Liver (tissue), 9 donors: ENCODE measurements around the gene DPPA4. TPM values are rescaled to one million over a fixed set of nuclear protein-coding genes. Genes with fewer than 3 reads are reported as not detected.

Source experiments
- DNase-seq: peaks from one replicate; pipeline ENCODE4 v3.0.0-alpha.2; 2017; ENCODE audit warnings: low spot score
- H3K27ac ChIP-seq, 2 donors: one replicate each; pipeline ENCODE4 v1.7.0; 2013; ENCODE audit warnings: inconsistent platforms in 2 of 2, low read length in 2 of 2, control low read depth in 1 of 2, low read depth in 1 of 2, mild to moderate bottlenecking in 1 of 2
- H3K27me3 ChIP-seq, 4 donors: one replicate each; pipeline versions ENCODE4 v1.6.1 to v1.7.0; 2013; ENCODE audit warnings: low read length in 3 of 4, inconsistent platforms in 1 of 4, mild to moderate bottlenecking in 1 of 4, moderate library complexity in 1 of 4; ENCODE audit not compliant: control insufficient read depth in 4 of 4, insufficient read depth in 4 of 4
- H3K36me3 ChIP-seq, 4 donors: one replicate each; pipeline versions ENCODE4 v1.6.1 to v1.7.0; 2013; ENCODE audit warnings: low read length in 3 of 4, mild to moderate bottlenecking in 3 of 4, low read depth in 1 of 4, moderate library complexity in 1 of 4; ENCODE audit not compliant: control insufficient read depth in 4 of 4, insufficient read depth in 3 of 4
- H3K4me1 ChIP-seq, 4 donors: one replicate each; pipeline versions ENCODE4 v1.6.1 to v1.7.0; 2013; ENCODE audit warnings: low read length in 3 of 4, mild to moderate bottlenecking in 3 of 4, moderate library complexity in 1 of 4; ENCODE audit not compliant: control insufficient read depth in 4 of 4, insufficient read depth in 4 of 4
- H3K4me3 ChIP-seq, 3 donors: one replicate each; pipeline versions ENCODE4 v1.6.1 to v1.7.0; 2013; ENCODE audit warnings: low read length in 3 of 3, control low read depth in 1 of 3, low read depth in 1 of 3, mild to moderate bottlenecking in 1 of 3
- H3K9ac ChIP-seq, 2 donors: one replicate each; pipeline ENCODE4 v1.7.0; 2013; ENCODE audit warnings: low read length in 2 of 2, mild to moderate bottlenecking in 2 of 2, moderate library complexity in 2 of 2, control low read depth in 1 of 2, low read depth in 1 of 2
- H3K9me3 ChIP-seq, 4 donors: one replicate each; pipeline versions ENCODE4 v1.6.1 to v1.7.0; 2013; ENCODE audit warnings: low read length in 3 of 4; ENCODE audit not compliant: control insufficient read depth in 4 of 4
- EGR1 ChIP-seq, 2 donors: IDR thresholded peaks; 2 replicates each; pipeline ENCODE4 v1.6.1; 2016 to 2018; ENCODE audit warnings: antibody characterized with exemption in 2 of 2, low read depth in 2 of 2
- FOXA1 ChIP-seq: IDR thresholded peaks from 2 replicates; pipeline ENCODE4 v1.6.1; 2016; ENCODE audit warnings: antibody characterized with exemption
- FOXA2 ChIP-seq: IDR thresholded peaks from 2 replicates; pipeline ENCODE4 v1.6.1; 2016; ENCODE audit warnings: antibody characterized with exemption
- GABPA ChIP-seq, 2 donors: IDR thresholded peaks in 1 of 2; conservative IDR thresholded peaks in 1 of 2; 2 replicates each; pipeline ENCODE4 v1.6.1; 2016; ENCODE audit warnings: antibody characterized with exemption in 2 of 2, mild to moderate bottlenecking in 1 of 2, moderate library complexity in 1 of 2
- HNF4A ChIP-seq, 2 donors: conservative IDR thresholded peaks; 2 replicates each; pipeline ENCODE4 v1.6.1; 2016; ENCODE audit warnings: antibody characterized with exemption in 2 of 2, mild to moderate bottlenecking in 2 of 2
- HNF4G ChIP-seq: IDR thresholded peaks from 2 replicates; pipeline ENCODE4 v1.6.1; 2016; ENCODE audit warnings: antibody characterized with exemption
- JUND ChIP-seq, 2 donors: IDR thresholded peaks; 2 replicates each; pipeline ENCODE4 v1.6.1; 2016; ENCODE audit warnings: antibody characterized with exemption in 2 of 2
- RAD21 ChIP-seq, 2 donors: IDR thresholded peaks; 2 replicates each; pipeline ENCODE4 v1.6.1; 2016; ENCODE audit warnings: antibody characterized with exemption in 2 of 2, mild to moderate bottlenecking in 2 of 2
- RXRA ChIP-seq, 2 donors: IDR thresholded peaks; 2 replicates each; pipeline ENCODE4 v1.6.1; 2017 to 2018; ENCODE audit warnings: antibody characterized with exemption in 2 of 2, mild to moderate bottlenecking in 1 of 2
- SP1 ChIP-seq: IDR thresholded peaks from 2 replicates; pipeline ENCODE4 v1.6.1; 2018; ENCODE audit warnings: antibody characterized with exemption, mild to moderate bottlenecking
- WGBS: extraction: QIAGEN DNeasy Blood & Tissue Kit; methylation state at CpG from one replicate; pipeline ENCODE4 v1.1.7; 2013; 5-methylcytosine and 5-hydroxymethylcytosine counted together
- polyA plus RNA-seq, 2 donors: library from polyadenylated mRNA; stranded (reverse) in 1 of 2; unstranded in 1 of 2; fragments of 200-250 nt in 1 of 2; fragments of >200 nt in 1 of 2; fragmentation: Nextera tagmentation in 1 of 2; extraction: Ambion mirVana in 1 of 2; gene quantifications; one replicate each; pipeline versions ENCODE4 v1.2.1 to v1.2.3, GENCODE V29; 2013 to 2015
- total RNA-seq, 2 donors: library from RNA; depleted of rRNA; stranded (reverse); fragments of >200 nt; gene quantifications; one replicate each; pipeline ENCODE4 v1.2.3, GENCODE V29; 2014
- TF ChIP-seq, protein P1 (sequence below): fragments of 150-350 bp; IDR thresholded peaks from 2 replicates; pipeline ENCODE4 v1.5.1; 2017; ENCODE audit warnings: improper control_type of control experiment, low read depth, low read length; ENCODE audit not compliant: missing input control
- TF ChIP-seq, protein P2 (sequence below): IDR thresholded peaks from 2 replicates; pipeline ENCODE4 v1.6.1; 2016; ENCODE audit warnings: antibody characterized with exemption
- TF ChIP-seq, protein P3 (sequence below): IDR thresholded peaks from 2 replicates; pipeline ENCODE4 v1.6.1; 2016; ENCODE audit warnings: antibody characterized with exemption
- TF ChIP-seq, protein P4 (sequence below): IDR thresholded peaks from 2 replicates; pipeline ENCODE4 v1.6.1; 2016; ENCODE audit warnings: antibody characterized with exemption
- TF ChIP-seq, protein P5 (sequence below): IDR thresholded peaks from 2 replicates; pipeline ENCODE4 v1.6.1; 2016; ENCODE audit warnings: antibody characterized with exemption, mild to moderate bottlenecking
- donor health status: healthy.
- donor health status: healthy.
- donor health status: healthy.
- donor health status: healthy.
- donor health status: healthy.

DPPA4 gene
- total and polyA plus RNA-seq, 4 donors, result 0.12 to 3.1 (median 0.28) TPM

DNA sequence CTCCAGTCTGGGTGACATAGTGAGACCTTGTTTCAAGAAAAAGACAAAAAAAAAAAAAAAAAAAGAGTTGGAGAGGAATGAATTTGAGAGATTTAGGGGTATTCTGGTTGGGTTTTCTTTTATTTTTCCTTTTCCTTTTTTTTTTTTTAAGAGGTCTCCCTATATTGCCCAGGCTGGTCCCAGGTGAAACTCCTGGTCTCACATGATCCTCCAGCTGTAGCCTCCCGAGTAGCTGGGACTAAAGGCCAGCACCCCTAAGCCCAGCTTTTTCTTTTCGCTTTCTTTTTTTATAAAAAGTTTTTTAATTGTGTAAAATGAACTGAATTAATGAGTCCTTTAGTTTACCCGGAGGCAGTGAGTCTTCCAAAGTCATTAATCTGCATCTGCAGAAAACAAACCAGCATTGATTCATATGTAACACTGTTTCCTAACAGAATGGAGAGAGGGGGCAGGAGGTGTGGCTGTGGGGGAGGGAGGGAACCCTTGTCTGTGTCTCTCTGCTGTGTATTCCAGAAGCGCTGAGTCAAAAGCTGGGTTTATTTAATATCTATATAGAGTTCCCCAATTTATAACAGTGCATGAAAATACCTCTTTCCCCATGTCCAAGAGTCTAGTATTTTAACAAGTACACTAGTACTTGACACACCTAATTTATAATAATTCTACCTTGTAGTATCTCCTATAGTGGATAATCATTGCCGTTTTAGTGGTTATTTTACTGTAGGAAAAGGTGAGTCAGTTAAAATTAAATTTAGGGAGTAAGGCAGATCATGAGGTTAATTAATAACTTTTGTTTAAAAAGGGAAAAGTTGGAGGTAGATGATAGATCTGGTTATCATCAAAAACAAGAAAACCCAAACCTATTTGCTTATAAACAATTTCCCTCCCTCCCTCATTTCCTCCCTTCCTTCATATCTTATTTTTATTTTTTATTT lies 2.6 kb upstream of the DPPA4 start:
- Histone ChIP-seq H3K36me3 (peaks cover 0 to 5% (median under 1%) of the 10 kb centered on the region in 4 donors), H3K27me3 (no peaks in the 10 kb centered on the region), H3K27ac (peak overlapping the region; percentile 65 to 67), H3K9ac (peak overlapping the region in 1 of 2 donors; percentile 77), H3K4me1 (peaks cover 0 to 21% (median 11%) of the 10 kb centered on the region in 4 donors), H3K4me3 (peak overlapping the region in 2 of 3 donors; percentile 30 to 32), H3K9me3 (no peaks in the 10 kb centered on the region)
- no peak for DNase-seq
- TF ChIP-seq SP1 (no peak), JUND (IDR thresholded peaks at IDR 0.05) (peak; percentile 89 to 90), FOXA1 (no peak), HNF4A (conservative IDR thresholded peaks at IDR 0.05) (peak in 1 of 2 donors; percentile 6)
- TF ChIP-seq, protein P1, sequence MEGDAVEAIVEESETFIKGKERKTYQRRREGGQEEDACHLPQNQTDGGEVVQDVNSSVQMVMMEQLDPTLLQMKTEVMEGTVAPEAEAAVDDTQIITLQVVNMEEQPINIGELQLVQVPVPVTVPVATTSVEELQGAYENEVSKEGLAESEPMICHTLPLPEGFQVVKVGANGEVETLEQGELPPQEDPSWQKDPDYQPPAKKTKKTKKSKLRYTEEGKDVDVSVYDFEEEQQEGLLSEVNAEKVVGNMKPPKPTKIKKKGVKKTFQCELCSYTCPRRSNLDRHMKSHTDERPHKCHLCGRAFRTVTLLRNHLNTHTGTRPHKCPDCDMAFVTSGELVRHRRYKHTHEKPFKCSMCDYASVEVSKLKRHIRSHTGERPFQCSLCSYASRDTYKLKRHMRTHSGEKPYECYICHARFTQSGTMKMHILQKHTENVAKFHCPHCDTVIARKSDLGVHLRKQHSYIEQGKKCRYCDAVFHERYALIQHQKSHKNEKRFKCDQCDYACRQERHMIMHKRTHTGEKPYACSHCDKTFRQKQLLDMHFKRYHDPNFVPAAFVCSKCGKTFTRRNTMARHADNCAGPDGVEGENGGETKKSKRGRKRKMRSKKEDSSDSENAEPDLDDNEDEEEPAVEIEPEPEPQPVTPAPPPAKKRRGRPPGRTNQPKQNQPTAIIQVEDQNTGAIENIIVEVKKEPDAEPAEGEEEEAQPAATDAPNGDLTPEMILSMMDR, result no peak
- WGBS, result 34% methylated on average over 5 of the region's 5 CpGs

DNA sequence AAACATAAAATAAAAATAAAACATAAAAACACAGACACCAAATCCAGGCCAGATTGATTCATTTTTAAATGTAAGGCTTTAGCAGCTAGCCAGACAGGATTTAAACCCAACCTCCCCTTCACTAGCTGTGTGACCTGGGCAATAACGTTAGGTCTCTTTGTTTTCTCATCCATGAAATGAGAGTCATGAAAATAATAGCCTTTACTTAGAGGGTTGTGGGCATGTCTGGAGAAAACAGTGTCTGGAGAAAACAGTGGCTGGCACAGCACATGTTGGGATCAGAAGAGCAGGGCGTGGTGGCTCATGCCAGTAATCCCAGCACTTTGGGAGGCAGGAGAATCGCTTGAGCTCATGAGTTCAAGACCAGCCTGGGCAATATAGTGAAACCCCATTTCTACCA lies 1.9 kb upstream of the DPPA4 start:
- H3K9ac ChIP-seq, result no peak overlapping the region
- H3K36me3 ChIP-seq, result peaks cover 0 to 5% (median 0%) of the 10 kb centered on the region in 4 donors
- H3K4me3 ChIP-seq, result peak overlapping the region; percentile 0 to 30 (median 8)
- no peaks in the 10 kb centered on the region for H3K9me3 ChIP-seq
- peak overlapping the region; percentile 65 to 67 for H3K27ac ChIP-seq
- no peak for TF ChIP-seq SP1
- TF ChIP-seq, protein P2, sequence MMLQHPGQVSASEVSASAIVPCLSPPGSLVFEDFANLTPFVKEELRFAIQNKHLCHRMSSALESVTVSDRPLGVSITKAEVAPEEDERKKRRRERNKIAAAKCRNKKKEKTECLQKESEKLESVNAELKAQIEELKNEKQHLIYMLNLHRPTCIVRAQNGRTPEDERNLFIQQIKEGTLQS, result no peak
- TF ChIP-seq, protein P3, sequence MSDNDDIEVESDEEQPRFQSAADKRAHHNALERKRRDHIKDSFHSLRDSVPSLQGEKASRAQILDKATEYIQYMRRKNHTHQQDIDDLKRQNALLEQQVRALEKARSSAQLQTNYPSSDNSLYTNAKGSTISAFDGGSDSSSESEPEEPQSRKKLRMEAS, result no peak
- no peak for DNase-seq
- peaks cover 0 to 21% (median 11%) of the 10 kb centered on the region in 4 donors for H3K4me1 ChIP-seq
- H3K27me3 ChIP-seq, result no peaks in the 10 kb centered on the region
- WGBS, result 39% methylated on average over 3 of the region's 3 CpGs

DNA sequence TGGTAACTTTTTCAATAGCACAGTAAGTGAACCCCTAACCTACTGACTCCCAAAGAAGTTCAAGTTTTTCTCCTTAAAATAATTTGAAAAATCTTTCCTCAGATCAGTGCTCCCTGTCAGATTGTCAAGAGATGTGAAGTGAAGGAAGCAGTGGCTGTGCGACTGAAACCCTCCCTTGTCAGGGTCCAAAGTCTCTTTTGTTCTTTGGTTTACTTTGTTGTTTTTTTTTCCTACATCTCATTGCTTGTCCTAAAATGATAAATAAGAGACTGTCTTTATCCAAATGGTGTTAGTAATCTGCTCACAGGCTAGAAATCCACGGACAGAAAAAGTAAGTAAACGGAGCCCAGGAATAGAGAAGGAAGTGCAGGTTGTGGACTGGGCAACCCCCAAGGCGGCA lies 976 bp upstream of the DPPA4 start:
- Histone ChIP-seq H3K27ac (peak overlapping the region; percentile 55 to 67), H3K36me3 (no peaks in the 10 kb centered on the region), H3K9me3 (no peaks in the 10 kb centered on the region), H3K4me1 (peaks cover 0 to 21% (median 11%) of the 10 kb centered on the region in 4 donors), H3K27me3 (no peaks in the 10 kb centered on the region), H3K4me3 (peak overlapping the region; percentile 26 to 48 (median 30)), H3K9ac (peak overlapping the region; percentile 15 to 71)
- no peak for DNase-seq
- WGBS, result 18% methylated on average over 4 of the region's 4 CpGs
- TF ChIP-seq RAD21 (IDR thresholded peaks at IDR 0.05), result no peak
- no peak for TF ChIP-seq GABPA (IDR thresholded peaks at IDR 0.05 in 1 of 2, conservative IDR thresholded peaks at IDR 0.05 in 1 of 2)
- TF ChIP-seq, protein P1, result no peak
- no peak for TF ChIP-seq EGR1 (IDR thresholded peaks at IDR 0.05; ENCODE audit: low read depth in 2 of 2)
- no peak for TF ChIP-seq FOXA2
- peak; percentile 19 to 47 for TF ChIP-seq RXRA (IDR thresholded peaks at IDR 0.05)
- TF ChIP-seq, protein P4, sequence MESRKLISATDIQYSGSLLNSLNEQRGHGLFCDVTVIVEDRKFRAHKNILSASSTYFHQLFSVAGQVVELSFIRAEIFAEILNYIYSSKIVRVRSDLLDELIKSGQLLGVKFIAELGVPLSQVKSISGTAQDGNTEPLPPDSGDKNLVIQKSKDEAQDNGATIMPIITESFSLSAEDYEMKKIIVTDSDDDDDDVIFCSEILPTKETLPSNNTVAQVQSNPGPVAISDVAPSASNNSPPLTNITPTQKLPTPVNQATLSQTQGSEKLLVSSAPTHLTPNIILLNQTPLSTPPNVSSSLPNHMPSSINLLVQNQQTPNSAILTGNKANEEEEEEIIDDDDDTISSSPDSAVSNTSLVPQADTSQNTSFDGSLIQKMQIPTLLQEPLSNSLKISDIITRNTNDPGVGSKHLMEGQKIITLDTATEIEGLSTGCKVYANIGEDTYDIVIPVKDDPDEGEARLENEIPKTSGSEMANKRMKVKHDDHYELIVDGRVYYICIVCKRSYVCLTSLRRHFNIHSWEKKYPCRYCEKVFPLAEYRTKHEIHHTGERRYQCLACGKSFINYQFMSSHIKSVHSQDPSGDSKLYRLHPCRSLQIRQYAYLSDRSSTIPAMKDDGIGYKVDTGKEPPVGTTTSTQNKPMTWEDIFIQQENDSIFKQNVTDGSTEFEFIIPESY, result no peak
- peak in 1 of 2 donors; percentile 46 for TF ChIP-seq JUND (IDR thresholded peaks at IDR 0.05)
- TF ChIP-seq SP1, result peak; percentile 60
- peak; percentile 82 to 85 for TF ChIP-seq HNF4A (conservative IDR thresholded peaks at IDR 0.05)
- TF ChIP-seq, protein P5, sequence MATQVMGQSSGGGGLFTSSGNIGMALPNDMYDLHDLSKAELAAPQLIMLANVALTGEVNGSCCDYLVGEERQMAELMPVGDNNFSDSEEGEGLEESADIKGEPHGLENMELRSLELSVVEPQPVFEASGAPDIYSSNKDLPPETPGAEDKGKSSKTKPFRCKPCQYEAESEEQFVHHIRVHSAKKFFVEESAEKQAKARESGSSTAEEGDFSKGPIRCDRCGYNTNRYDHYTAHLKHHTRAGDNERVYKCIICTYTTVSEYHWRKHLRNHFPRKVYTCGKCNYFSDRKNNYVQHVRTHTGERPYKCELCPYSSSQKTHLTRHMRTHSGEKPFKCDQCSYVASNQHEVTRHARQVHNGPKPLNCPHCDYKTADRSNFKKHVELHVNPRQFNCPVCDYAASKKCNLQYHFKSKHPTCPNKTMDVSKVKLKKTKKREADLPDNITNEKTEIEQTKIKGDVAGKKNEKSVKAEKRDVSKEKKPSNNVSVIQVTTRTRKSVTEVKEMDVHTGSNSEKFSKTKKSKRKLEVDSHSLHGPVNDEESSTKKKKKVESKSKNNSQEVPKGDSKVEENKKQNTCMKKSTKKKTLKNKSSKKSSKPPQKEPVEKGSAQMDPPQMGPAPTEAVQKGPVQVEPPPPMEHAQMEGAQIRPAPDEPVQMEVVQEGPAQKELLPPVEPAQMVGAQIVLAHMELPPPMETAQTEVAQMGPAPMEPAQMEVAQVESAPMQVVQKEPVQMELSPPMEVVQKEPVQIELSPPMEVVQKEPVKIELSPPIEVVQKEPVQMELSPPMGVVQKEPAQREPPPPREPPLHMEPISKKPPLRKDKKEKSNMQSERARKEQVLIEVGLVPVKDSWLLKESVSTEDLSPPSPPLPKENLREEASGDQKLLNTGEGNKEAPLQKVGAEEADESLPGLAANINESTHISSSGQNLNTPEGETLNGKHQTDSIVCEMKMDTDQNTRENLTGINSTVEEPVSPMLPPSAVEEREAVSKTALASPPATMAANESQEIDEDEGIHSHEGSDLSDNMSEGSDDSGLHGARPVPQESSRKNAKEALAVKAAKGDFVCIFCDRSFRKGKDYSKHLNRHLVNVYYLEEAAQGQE, result no peak
- TF ChIP-seq HNF4G, result peak; percentile 52
